ENCODE measurements around the gene HNRNPD. TPM values are rescaled to one million over a fixed set of nuclear protein-coding genes. Genes with fewer than 3 reads are reported as not detected.

HNRNPD gene
- total and polyA plus RNA-seq, 2 of the 13 experiments (the other 11 are each of a cell fraction or from before 2014, with no cell fraction given) = 64.0 to 69.7 TPM

- no peak; the same call in 1 of the 2 replicates for TF ChIP-seq SP4 (CRISPR knock-in tag; IDR thresholded peaks at IDR 0.05)
- TF ChIP-seq MIER3 (CRISPR knock-in tag; IDR thresholded peaks at IDR 0.05; ENCODE audit: borderline replicate concordance) = peak; percentile 64; the same call in 1 of the 2 replicates
- peak; percentile 91 for TF ChIP-seq PCBP1 (IDR thresholded peaks at IDR 0.05; ENCODE audit: borderline replicate concordance, low read depth, low read length)
- TF ChIP-seq GATAD1 (CRISPR knock-in tag; IDR thresholded peaks at IDR 0.05) = peak; percentile 87
- peak; percentile 82 for TF ChIP-seq ELF4 (CRISPR knock-in tag; IDR thresholded peaks at IDR 0.05; ENCODE audit: borderline replicate concordance)
- TF ChIP-seq, protein P1, sequence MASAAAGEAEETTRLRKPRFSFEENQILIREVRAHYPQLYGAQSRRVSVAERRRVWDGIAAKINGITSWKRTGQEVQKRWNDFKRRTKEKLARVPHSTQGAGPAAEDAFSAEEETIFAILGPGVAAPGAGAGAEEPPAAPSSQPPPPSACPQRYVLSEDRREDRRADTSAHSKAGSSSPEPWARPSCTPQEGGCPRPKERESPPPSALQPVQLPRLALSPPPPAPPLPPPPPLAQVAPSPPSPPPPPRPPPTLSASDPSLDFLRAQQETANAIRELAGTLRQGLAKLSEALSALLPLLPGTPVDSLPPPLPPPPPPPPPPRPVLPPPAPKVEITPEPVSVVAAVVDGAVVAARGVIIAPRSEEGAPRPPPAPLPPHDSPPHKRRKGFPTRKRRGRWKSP (CRISPR knock-in tag; IDR thresholded peaks at IDR 0.05) = peak; percentile 98
- TF ChIP-seq ZNF335 (CRISPR knock-in tag; IDR thresholded peaks at IDR 0.05) = peak; percentile 84
- no peak for TF ChIP-seq CBX2 (IDR thresholded peaks at IDR 0.05; ENCODE audit: low read depth, low read length)
- TF ChIP-seq CBX2 (CRISPR knock-in tag; IDR thresholded peaks at IDR 0.05; ENCODE audit: low read depth) = peak; percentile 95; the same call in 1 of the 2 replicates
- TF ChIP-seq RAD51 (IDR thresholded peaks at IDR 0.05; ENCODE audit: borderline replicate concordance) = peak; percentile 98
- TF ChIP-seq, protein P2, sequence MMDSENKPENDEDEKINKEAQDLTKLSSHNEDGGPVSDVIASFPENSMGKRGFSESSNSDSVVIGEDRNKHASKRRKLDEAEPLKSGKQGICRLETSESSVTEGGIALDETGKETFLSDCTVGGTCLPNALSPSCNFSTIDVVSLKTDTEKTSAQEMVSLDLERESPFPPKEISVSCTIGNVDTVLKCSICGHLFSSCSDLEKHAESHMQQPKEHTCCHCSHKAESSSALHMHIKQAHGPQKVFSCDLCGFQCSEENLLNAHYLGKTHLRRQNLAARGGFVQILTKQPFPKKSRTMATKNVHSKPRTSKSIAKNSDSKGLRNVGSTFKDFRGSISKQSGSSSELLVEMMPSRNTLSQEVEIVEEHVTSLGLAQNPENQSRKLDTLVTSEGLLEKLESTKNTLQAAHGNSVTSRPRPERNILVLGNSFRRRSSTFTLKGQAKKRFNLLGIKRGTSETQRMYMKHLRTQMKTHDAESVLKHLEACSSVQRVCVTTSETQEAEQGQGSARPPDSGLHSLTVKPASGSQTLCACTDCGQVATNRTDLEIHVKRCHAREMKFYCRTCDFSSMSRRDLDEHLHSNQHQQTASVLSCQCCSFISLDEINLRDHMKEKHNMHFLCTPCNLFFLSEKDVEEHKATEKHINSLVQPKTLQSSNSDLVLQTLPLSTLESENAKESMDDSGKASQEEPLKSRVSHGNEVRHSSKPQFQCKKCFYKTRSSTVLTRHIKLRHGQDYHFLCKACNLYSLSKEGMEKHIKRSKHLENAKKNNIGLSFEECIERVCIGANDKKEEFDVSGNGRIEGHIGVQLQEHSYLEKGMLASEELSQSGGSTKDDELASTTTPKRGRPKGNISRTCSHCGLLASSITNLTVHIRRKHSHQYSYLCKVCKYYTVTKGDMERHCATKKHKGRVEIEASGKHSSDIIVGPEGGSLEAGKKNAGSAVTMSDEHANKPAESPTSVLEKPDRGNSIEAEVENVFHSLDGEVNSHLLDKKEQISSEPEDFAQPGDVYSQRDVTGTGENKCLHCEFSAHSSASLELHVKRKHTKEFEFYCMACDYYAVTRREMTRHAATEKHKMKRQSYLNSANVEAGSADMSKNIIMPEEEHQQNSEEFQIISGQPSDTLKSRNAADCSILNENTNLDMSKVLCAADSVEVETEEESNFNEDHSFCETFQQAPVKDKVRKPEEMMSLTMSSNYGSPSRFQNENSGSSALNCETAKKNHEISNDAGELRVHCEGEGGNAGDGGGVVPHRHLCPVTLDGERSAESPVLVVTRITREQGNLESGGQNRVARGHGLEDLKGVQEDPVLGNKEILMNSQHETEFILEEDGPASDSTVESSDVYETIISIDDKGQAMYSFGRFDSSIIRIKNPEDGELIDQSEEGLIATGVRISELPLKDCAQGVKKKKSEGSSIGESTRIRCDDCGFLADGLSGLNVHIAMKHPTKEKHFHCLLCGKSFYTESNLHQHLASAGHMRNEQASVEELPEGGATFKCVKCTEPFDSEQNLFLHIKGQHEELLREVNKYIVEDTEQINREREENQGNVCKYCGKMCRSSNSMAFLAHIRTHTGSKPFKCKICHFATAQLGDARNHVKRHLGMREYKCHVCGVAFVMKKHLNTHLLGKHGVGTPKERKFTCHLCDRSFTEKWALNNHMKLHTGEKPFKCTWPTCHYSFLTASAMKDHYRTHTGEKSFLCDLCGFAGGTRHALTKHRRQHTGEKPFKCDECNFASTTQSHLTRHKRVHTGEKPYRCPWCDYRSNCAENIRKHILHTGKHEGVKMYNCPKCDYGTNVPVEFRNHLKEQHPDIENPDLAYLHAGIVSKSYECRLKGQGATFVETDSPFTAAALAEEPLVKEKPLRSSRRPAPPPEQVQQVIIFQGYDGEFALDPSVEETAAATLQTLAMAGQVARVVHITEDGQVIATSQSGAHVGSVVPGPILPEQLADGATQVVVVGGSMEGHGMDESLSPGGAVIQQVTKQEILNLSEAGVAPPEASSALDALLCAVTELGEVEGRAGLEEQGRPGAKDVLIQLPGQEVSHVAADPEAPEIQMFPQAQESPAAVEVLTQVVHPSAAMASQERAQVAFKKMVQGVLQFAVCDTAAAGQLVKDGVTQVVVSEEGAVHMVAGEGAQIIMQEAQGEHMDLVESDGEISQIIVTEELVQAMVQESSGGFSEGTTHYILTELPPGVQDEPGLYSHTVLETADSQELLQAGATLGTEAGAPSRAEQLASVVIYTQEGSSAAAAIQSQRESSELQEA (CRISPR knock-in tag; IDR thresholded peaks at IDR 0.05; ENCODE audit: not compliant biosample characterization) = peak; percentile 34
- TF ChIP-seq TOPORS (CRISPR knock-in tag; IDR thresholded peaks at IDR 0.05) = peak; percentile 95
- peak; percentile 90 for TF ChIP-seq NFRKB (IDR thresholded peaks at IDR 0.05)
- TF ChIP-seq, protein P3, sequence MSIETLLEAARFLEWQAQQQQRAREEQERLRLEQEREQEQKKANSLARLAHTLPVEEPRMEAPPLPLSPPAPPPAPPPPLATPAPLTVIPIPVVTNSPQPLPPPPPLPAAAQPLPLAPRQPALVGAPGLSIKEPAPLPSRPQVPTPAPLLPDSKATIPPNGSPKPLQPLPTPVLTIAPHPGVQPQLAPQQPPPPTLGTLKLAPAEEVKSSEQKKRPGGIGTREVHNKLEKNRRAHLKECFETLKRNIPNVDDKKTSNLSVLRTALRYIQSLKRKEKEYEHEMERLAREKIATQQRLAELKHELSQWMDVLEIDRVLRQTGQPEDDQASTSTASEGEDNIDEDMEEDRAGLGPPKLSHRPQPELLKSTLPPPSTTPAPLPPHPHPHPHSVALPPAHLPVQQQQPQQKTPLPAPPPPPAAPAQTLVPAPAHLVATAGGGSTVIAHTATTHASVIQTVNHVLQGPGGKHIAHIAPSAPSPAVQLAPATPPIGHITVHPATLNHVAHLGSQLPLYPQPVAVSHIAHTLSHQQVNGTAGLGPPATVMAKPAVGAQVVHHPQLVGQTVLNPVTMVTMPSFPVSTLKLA (IDR thresholded peaks at IDR 0.05) = peak; percentile 66
- peak; percentile 78 for TF ChIP-seq NR2C2 (CRISPR knock-in tag; IDR thresholded peaks at IDR 0.05; ENCODE audit: borderline replicate concordance)
- peak; percentile 75 for TF ChIP-seq SRSF1 (optimal IDR thresholded peaks at IDR 0.05; ENCODE audit: low read depth, low read length)
- no peak for TF ChIP-seq NBN (conservative IDR thresholded peaks at IDR 0.05)
Measured at GRCh38 chr4:82373816-82374625, at the start of gene HNRNPD (continued).

Measured in HepG2 (cell line).